Hematopoietic multipotent progenitor cell treated with erythropoietin and hydrocortisone succinate and interleukin-3 and kit ligand, for 8 days (in vitro differentiated cells): Measurements from ENCODE around the gene ATG7.
"Not testable (repeated sequence)": the region's sequence is repeated elsewhere in the genome, so short reads cannot be mapped to it uniquely, and the experiment has no call there.

ENCODE experiments used
- DNase-seq: peaks from one replicate; pipeline ENCODE4 v3.0.0-alpha.2; 2015

The ATG7 gene

GRCh38 chr3:11558918-11559815, 287.0 kb downstream of the ATG7 start:
- no peak for DNase-seq

GRCh38 chr3:11559816-11560633, 287.8 kb downstream of the ATG7 start:
- no peak for DNase-seq

- no peak for DNase-seq
Observed at GRCh38 chr3:11560746-11561145, 288.5 kb downstream of the ATG7 start.

GRCh38 chr3:11562277-11562881, 290.2 kb downstream of the ATG7 start:
- DNase-seq: no peak

GRCh38 chr3:11563159-11563864, 291.1 kb downstream of the ATG7 start:
- no peak for DNase-seq

- DNase-seq: no peak
Observed at GRCh38 chr3:11563865-11564185, 291.6 kb downstream of the ATG7 start.

GRCh38 chr3:11564577-11565001, 292.4 kb downstream of the ATG7 start:
- no peak for DNase-seq

- DNase-seq: no peak
Observed at GRCh38 chr3:11565072-11565471, 292.9 kb downstream of the ATG7 start.

GRCh38 chr3:11565492-11565891, 293.3 kb downstream of the ATG7 start:
- no peak for DNase-seq

GRCh38 chr3:11565932-11566331, 293.7 kb downstream of the ATG7 start:
- DNase-seq: no peak

- DNase-seq: no peak
Observed at GRCh38 chr3:11566478-11566877, 294.3 kb downstream of the ATG7 start.

- no peak for DNase-seq
Observed at GRCh38 chr3:11566916-11567315, 294.7 kb downstream of the ATG7 start.

GRCh38 chr3:11567516-11568467, 295.6 kb downstream of the ATG7 start:
- DNase-seq: no peak

- no peak for DNase-seq
Observed at GRCh38 chr3:11568503-11569155, 296.4 kb downstream of the ATG7 start.

GRCh38 chr3:11569156-11569741, 297.1 kb downstream of the ATG7 start:
- no peak for DNase-seq

- DNase-seq: no peak
Observed at GRCh38 chr3:11570251-11570650, 298.1 kb downstream of the ATG7 start.

- DNase-seq: no peak
Observed at GRCh38 chr3:11570789-11571495, 298.7 kb downstream of the ATG7 start.

- DNase-seq: not testable (repeated sequence)
Observed at GRCh38 chr3:11572660-11573059, 300.5 kb downstream of the ATG7 start.

GRCh38 chr3:11574981-11575669, 302.9 kb downstream of the ATG7 start:
- no peak for DNase-seq

GRCh38 chr3:11575677-11576076, 303.5 kb downstream of the ATG7 start:
- no peak for DNase-seq
